IPS-18a (cell line): ENCODE measurements around the gene EBF3.

Experiments
- H3K27ac ChIP-seq: one replicate; pipeline ENCODE4 v1.5.1; 2013; ENCODE audit warnings: low read length
- H3K27me3 ChIP-seq: one replicate; pipeline ENCODE4 v1.6.1; 2013; ENCODE audit warnings: mild to moderate bottlenecking, low read length; ENCODE audit not compliant: control insufficient read depth, insufficient read depth
- H3K36me3 ChIP-seq: one replicate; pipeline ENCODE4 v1.6.1; 2013; ENCODE audit warnings: low read depth, low read length; ENCODE audit not compliant: control insufficient read depth
- H3K4me1 ChIP-seq: one replicate; pipeline ENCODE4 v1.6.1; 2013; ENCODE audit warnings: low read depth, low read length; ENCODE audit not compliant: control insufficient read depth
- H3K4me3 ChIP-seq: one replicate; pipeline ENCODE4 v1.5.1; 2013; ENCODE audit warnings: low read length
- H3K9ac ChIP-seq: one replicate; pipeline ENCODE4 v1.6.1; 2013; ENCODE audit warnings: mild to moderate bottlenecking, low read length, moderate library complexity
- H3K9me3 ChIP-seq: one replicate; pipeline ENCODE4 v1.6.1; 2013; ENCODE audit warnings: low read depth, low read length; ENCODE audit not compliant: control insufficient read depth

Gene EBF3

GRCh38 chr10:129955601-129956285, 8.3 kb downstream of the EBF3 start:
- Histone ChIP-seq H3K36me3 (no peaks in the 10 kb centered on the region), H3K27me3 (peaks cover 90% of the 10 kb centered on the region), H3K4me1 (peaks cover 33% of the 10 kb centered on the region), H3K9ac (no peak overlapping the region), H3K27ac (no peak overlapping the region), H3K9me3 (no peaks in the 10 kb centered on the region), H3K4me3 (no peak overlapping the region)

- Histone ChIP-seq H3K27me3 (peaks cover 87% of the 10 kb centered on the region), H3K27ac (no peak overlapping the region), H3K9ac (no peak overlapping the region), H3K4me1 (peaks cover 32% of the 10 kb centered on the region), H3K36me3 (no peaks in the 10 kb centered on the region), H3K4me3 (no peak overlapping the region), H3K9me3 (no peaks in the 10 kb centered on the region)
These were observed 9.4 kb downstream of the EBF3 start for GRCh38 chr10:129954492-129955315.

GRCh38 chr10:129953119-129954051, 10.7 kb downstream of the EBF3 start:
- no peak overlapping the region for H3K27ac ChIP-seq
- H3K9ac ChIP-seq = no peak overlapping the region
- H3K9me3 ChIP-seq = no peaks in the 10 kb centered on the region
- peaks cover 30% of the 10 kb centered on the region for H3K4me1 ChIP-seq
- H3K4me3 ChIP-seq = no peak overlapping the region
- peaks cover 74% of the 10 kb centered on the region for H3K27me3 ChIP-seq
- H3K36me3 ChIP-seq = no peaks in the 10 kb centered on the region

GRCh38 chr10:129952378-129953118, 11.5 kb downstream of the EBF3 start:
- peaks cover 22% of the 10 kb centered on the region for H3K4me1 ChIP-seq
- H3K36me3 ChIP-seq = no peaks in the 10 kb centered on the region
- H3K9me3 ChIP-seq = no peaks in the 10 kb centered on the region
- no peak overlapping the region for H3K27ac ChIP-seq
- peaks cover 66% of the 10 kb centered on the region for H3K27me3 ChIP-seq
- no peak overlapping the region for H3K4me3 ChIP-seq
- no peak overlapping the region for H3K9ac ChIP-seq

GRCh38 chr10:129951970-129952265, 12.2 kb downstream of the EBF3 start:
- Histone ChIP-seq H3K36me3 (no peaks in the 10 kb centered on the region), H3K27me3 (peaks cover 59% of the 10 kb centered on the region), H3K27ac (no peak overlapping the region)

GRCh38 chr10:129951101-129951969, 12.7 kb downstream of the EBF3 start:
- Histone ChIP-seq H3K27me3 (peaks cover 54% of the 10 kb centered on the region), H3K27ac (no peak overlapping the region), H3K36me3 (no peaks in the 10 kb centered on the region), H3K9me3 (no peaks in the 10 kb centered on the region), H3K4me1 (peaks cover 10% of the 10 kb centered on the region), H3K4me3 (no peak overlapping the region), H3K9ac (no peak overlapping the region)

More at GRCh38 chr10:129951970-129952265, 12.2 kb downstream of the EBF3 start:
- H3K9ac ChIP-seq = no peak overlapping the region
- H3K4me1 ChIP-seq = peaks cover 16% of the 10 kb centered on the region
- H3K9me3 ChIP-seq = no peaks in the 10 kb centered on the region
- H3K4me3 ChIP-seq = no peak overlapping the region

- H3K27ac ChIP-seq = no peak overlapping the region
- peaks cover 47% of the 10 kb centered on the region for H3K27me3 ChIP-seq
- no peaks in the 10 kb centered on the region for H3K9me3 ChIP-seq
- peaks cover 3% of the 10 kb centered on the region for H3K4me1 ChIP-seq
- no peak overlapping the region for H3K9ac ChIP-seq
- H3K4me3 ChIP-seq = no peak overlapping the region
- H3K36me3 ChIP-seq = no peaks in the 10 kb centered on the region
These were observed 13.4 kb downstream of the EBF3 start for GRCh38 chr10:129950676-129951075.

GRCh38 chr10:129949891-129950291, 14.2 kb downstream of the EBF3 start:
- Histone ChIP-seq H3K9me3 (no peaks in the 10 kb centered on the region), H3K4me1 (no peaks in the 10 kb centered on the region), H3K4me3 (peak overlapping the region; percentile 47), H3K9ac (no peak overlapping the region), H3K27me3 (peaks cover 39% of the 10 kb centered on the region), H3K27ac (no peak overlapping the region), H3K36me3 (no peaks in the 10 kb centered on the region)

- H3K27me3 ChIP-seq = peaks cover 34% of the 10 kb centered on the region
- no peaks in the 10 kb centered on the region for H3K36me3 ChIP-seq
- H3K9ac ChIP-seq = no peak overlapping the region
- H3K9me3 ChIP-seq = no peaks in the 10 kb centered on the region
- no peak overlapping the region for H3K27ac ChIP-seq
- no peak overlapping the region for H3K4me3 ChIP-seq
- no peaks in the 10 kb centered on the region for H3K4me1 ChIP-seq
These were observed 14.7 kb downstream of the EBF3 start for GRCh38 chr10:129949411-129949810.

GRCh38 chr10:129946859-129947258, 17.2 kb downstream of the EBF3 start:
- Histone ChIP-seq H3K4me3 (no peak overlapping the region), H3K36me3 (no peaks in the 10 kb centered on the region), H3K27ac (no peak overlapping the region), H3K9me3 (no peaks in the 10 kb centered on the region), H3K4me1 (no peaks in the 10 kb centered on the region), H3K9ac (no peak overlapping the region), H3K27me3 (peaks cover 15% of the 10 kb centered on the region)
